OCI-LY3 (cell line): ENCODE measurements around the gene TMCC1.

ENCODE experiments used
- H2AFZ ChIP-seq: fragments of 200-600, 300-600 bp; shearing (Covaris generic); 2 replicates; pipeline ENCODE4 v1.6.0; 2014; ENCODE audit warnings: antibody characterized with exemption, low read depth, low read length
- H3K27ac ChIP-seq: fragments of 200-600, 300-600 bp; sonication (generic); 2 replicates; pipeline ENCODE4 v1.5.1; 2014; ENCODE audit warnings: mild to moderate bottlenecking, low read length, moderate library complexity, mixed read lengths
- H3K27me3 ChIP-seq: fragments of 200-600, 300-600 bp; sonication (generic); 2 replicates; pipeline ENCODE4 v1.6.1; 2014; ENCODE audit warnings: low read depth, low read length, mixed read lengths
- H3K36me3 ChIP-seq: fragments of 200-600, 300-600 bp; sonication (generic); replicated peaks from 2 replicates; pipeline ENCODE3; 2014; ENCODE audit warnings: low read depth, low read length, mixed read lengths
- H3K4me1 ChIP-seq: fragments of 300-600, 200-600 bp; sonication (generic); 2 replicates; pipeline ENCODE4 v1.6.1; 2014; ENCODE audit warnings: low read length, mixed read lengths
- H3K4me2 ChIP-seq: fragments of 200-600, 300-600 bp; sonication (generic); 2 replicates; pipeline ENCODE4 v1.6.1; 2014; ENCODE audit warnings: low read length, mixed read lengths
- H3K4me3 ChIP-seq: fragments of 300-600, 200-600 bp; sonication (generic); 2 replicates; pipeline ENCODE4 v1.5.1; 2014; ENCODE audit warnings: antibody characterized with exemption, mild to moderate bottlenecking, low read length, moderate library complexity
- H3K79me2 ChIP-seq: fragments of 300-600, 200-600 bp; shearing (Covaris generic); 2 replicates; pipeline ENCODE4 v1.6.1; 2014; ENCODE audit warnings: mild to moderate bottlenecking, low read length, mixed read lengths
- H3K9ac ChIP-seq: fragments of 300-600, 200-600 bp; shearing (Covaris generic); 2 replicates; pipeline ENCODE4 v1.6.0; 2014; ENCODE audit warnings: mild to moderate bottlenecking, low read length, moderate library complexity
- H3K9me3 ChIP-seq: fragments of 200-600, 300-600 bp; shearing (Covaris generic); 2 replicates; pipeline ENCODE4 v1.6.1; 2014; ENCODE audit warnings: low read length, mixed read lengths; ENCODE audit not compliant: insufficient read depth
- H4K20me1 ChIP-seq: fragments of 200-600, 300-600 bp; sonication (generic); 2 replicates; pipeline ENCODE4 v1.6.1; 2016; ENCODE audit warnings: low read length, mixed read lengths; ENCODE audit not compliant: insufficient read depth
- CTCF ChIP-seq: fragments of 200-600, 300-600 bp; sonication (generic); IDR thresholded peaks from 2 replicates; pipeline ENCODE4 v1.5.1; 2014; ENCODE audit warnings: antibody characterized with exemption, low read length, low read depth
- EZH2phosphoT487 ChIP-seq: fragments of 200-600 bp; shearing (Covaris generic); IDR thresholded peaks from 2 replicates; pipeline ENCODE4 v1.6.1; 2018; ENCODE audit warnings: antibody characterized with exemption, mixed run types, low read depth

TMCC1 gene

GRCh38 chr3:129769616-129770015, 123.9 kb downstream of the TMCC1 start:
- no peak overlapping the region for H3K9ac ChIP-seq
- H2AFZ ChIP-seq, result no peak overlapping the region
- no peaks in the 10 kb centered on the region for H4K20me1 ChIP-seq
- TF ChIP-seq EZH2phosphoT487, result no peak
- TF ChIP-seq CTCF, result no peak
- no peaks in the 10 kb centered on the region for H3K9me3 ChIP-seq
- H3K79me2 ChIP-seq, result no peaks in the 10 kb centered on the region
- no peak overlapping the region for H3K4me3 ChIP-seq
- no peaks in the 10 kb centered on the region for H3K27me3 ChIP-seq
- peaks cover 4% of the 10 kb centered on the region for H3K4me1 ChIP-seq
- H3K27ac ChIP-seq, result no peak overlapping the region
- no peak overlapping the region for H3K4me2 ChIP-seq
- H3K36me3 ChIP-seq, result peaks cover 3% of the 10 kb centered on the region

DNA sequence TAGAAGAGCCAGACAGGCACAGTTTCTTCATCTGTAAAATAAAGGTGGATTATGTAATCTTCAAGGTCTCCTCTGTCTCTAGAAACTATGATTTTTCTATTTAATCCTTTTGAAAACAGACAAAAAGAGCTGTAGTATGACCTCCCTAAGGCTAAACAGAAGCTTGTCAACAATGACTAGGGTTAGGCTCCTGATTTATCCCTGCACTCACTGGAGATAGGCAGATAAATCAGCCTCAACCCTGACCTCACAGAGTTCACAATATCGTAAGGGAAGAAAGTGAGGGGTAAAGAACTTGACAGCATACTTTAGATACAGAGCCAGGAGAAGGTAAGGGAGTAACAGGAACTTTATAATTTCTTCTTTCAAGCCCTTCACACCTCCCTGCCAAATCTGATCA, 124.8 kb downstream of the TMCC1 start:
- Histone ChIP-seq H3K4me3 (no peak overlapping the region), H3K4me1 (no peaks in the 10 kb centered on the region), H3K79me2 (no peaks in the 10 kb centered on the region), H4K20me1 (no peaks in the 10 kb centered on the region), H2AFZ (no peak overlapping the region), H3K9me3 (no peaks in the 10 kb centered on the region), H3K4me2 (no peak overlapping the region), H3K27me3 (no peaks in the 10 kb centered on the region), H3K27ac (no peak overlapping the region), H3K9ac (no peak overlapping the region), H3K36me3 (no peaks in the 10 kb centered on the region)
- TF ChIP-seq EZH2phosphoT487, result no peak
- no peak for TF ChIP-seq CTCF

DNA sequence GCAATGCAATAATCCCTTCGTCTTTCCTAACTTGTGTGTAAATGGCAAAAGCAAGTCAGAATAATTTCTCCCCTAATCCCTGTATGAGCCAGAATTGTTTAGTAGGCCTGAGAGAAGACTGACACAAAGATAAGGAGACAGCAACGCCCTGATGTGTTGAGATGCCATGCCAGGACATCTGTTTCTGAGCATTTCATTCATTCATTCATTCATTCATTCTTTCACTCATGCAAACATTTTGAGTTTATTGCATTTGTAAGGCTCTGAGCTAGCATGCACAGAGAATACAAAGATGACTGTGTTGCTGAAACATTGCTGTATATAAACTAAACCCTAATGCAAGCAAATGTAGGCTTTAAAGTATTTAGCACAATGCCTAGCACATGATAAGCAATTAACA, 127.4 kb downstream of the TMCC1 start:
- Histone ChIP-seq H3K4me1 (no peaks in the 10 kb centered on the region), H3K4me3 (no peak overlapping the region), H2AFZ (no peak overlapping the region), H3K27ac (no peak overlapping the region), H3K79me2 (no peaks in the 10 kb centered on the region), H4K20me1 (no peaks in the 10 kb centered on the region), H3K9ac (no peak overlapping the region), H3K36me3 (no peaks in the 10 kb centered on the region), H3K27me3 (no peaks in the 10 kb centered on the region), H3K4me2 (no peak overlapping the region), H3K9me3 (no peaks in the 10 kb centered on the region)
- TF ChIP-seq EZH2phosphoT487 (no peak), CTCF (no peak)

- TF ChIP-seq CTCF, result no peak
- no peak for TF ChIP-seq EZH2phosphoT487
- no peak overlapping the region for H3K27ac ChIP-seq
- no peak overlapping the region for H3K9ac ChIP-seq
- no peaks in the 10 kb centered on the region for H3K79me2 ChIP-seq
- H2AFZ ChIP-seq, result no peak overlapping the region
- H3K9me3 ChIP-seq, result no peaks in the 10 kb centered on the region
- H4K20me1 ChIP-seq, result no peaks in the 10 kb centered on the region
- H3K4me2 ChIP-seq, result no peak overlapping the region
- H3K36me3 ChIP-seq, result no peaks in the 10 kb centered on the region
- H3K4me1 ChIP-seq, result no peaks in the 10 kb centered on the region
- no peak overlapping the region for H3K4me3 ChIP-seq
- no peaks in the 10 kb centered on the region for H3K27me3 ChIP-seq
Measured at GRCh38 chr3:129764090-129764489, 129.4 kb downstream of the TMCC1 start.
